ENCODE measurements around the gene MAD2L2.

The MAD2L2 gene

GRCh38 chr1:11657654-11658053, 23.3 kb downstream of the MAD2L2 start:
- Histone ChIP-seq H2AFZ (ENCODE audit: low read depth, low read length) (no peak overlapping the region), H3K9me3 (ENCODE audit: insufficient read depth, low read length) (no peaks in the 10 kb centered on the region), H3K79me2 (ENCODE audit: low read length) (no peaks in the 10 kb centered on the region), H3K36me3 (replicated peaks; ENCODE audit: low read depth, low read length) (peaks cover 7% of the 10 kb centered on the region), H3K4me2 (ENCODE audit: low read length) (no peak overlapping the region), H3K9ac (ENCODE audit: low read length) (no peak overlapping the region), H3K4me1 (ENCODE audit: low read length) (peaks cover 3% of the 10 kb centered on the region; the same call in 1 of the 2 replicates), H3K27me3 (ENCODE audit: low read depth, low read length) (no peaks in the 10 kb centered on the region), H4K20me1 (ENCODE audit: insufficient read depth, low read length) (no peaks in the 10 kb centered on the region), H3K27ac (ENCODE audit: low read length) (no peak overlapping the region), H3K4me3 (ENCODE audit: low read length) (no peak overlapping the region)
- TF ChIP-seq EZH2phosphoT487 (IDR thresholded peaks at IDR 0.05; ENCODE audit: low read depth) (no peak), CTCF (IDR thresholded peaks at IDR 0.05; ENCODE audit: low read depth, low read length) (no peak)

- peaks cover 10% of the 10 kb centered on the region for H3K4me1 ChIP-seq (ENCODE audit: low read length)
- H2AFZ ChIP-seq (ENCODE audit: low read depth, low read length): no peak overlapping the region
- peak overlapping the region; percentile 80 for H3K4me2 ChIP-seq (ENCODE audit: low read length)
- H3K4me3 ChIP-seq (ENCODE audit: low read length): peak overlapping the region; percentile 74
- H3K79me2 ChIP-seq (ENCODE audit: low read length): no peaks in the 10 kb centered on the region
- H3K27ac ChIP-seq (ENCODE audit: low read length): no peak overlapping the region
- H3K36me3 ChIP-seq (replicated peaks; ENCODE audit: low read depth, low read length): peaks cover 7% of the 10 kb centered on the region
- peak overlapping the region; percentile 63 for H3K9ac ChIP-seq (ENCODE audit: low read length)
- H3K27me3 ChIP-seq (ENCODE audit: low read depth, low read length): no peaks in the 10 kb centered on the region
- H3K9me3 ChIP-seq (ENCODE audit: insufficient read depth, low read length): no peaks in the 10 kb centered on the region
- TF ChIP-seq CTCF (IDR thresholded peaks at IDR 0.05; ENCODE audit: low read depth, low read length) (no peak), EZH2phosphoT487 (IDR thresholded peaks at IDR 0.05; ENCODE audit: low read depth) (no peak)
- H4K20me1 ChIP-seq (ENCODE audit: insufficient read depth, low read length): no peaks in the 10 kb centered on the region
Observed at GRCh38 chr1:11654939-11655808, 25.8 kb downstream of the MAD2L2 start.

- H3K4me1 ChIP-seq (ENCODE audit: low read length): peaks cover 10% of the 10 kb centered on the region
- H3K4me2 ChIP-seq (ENCODE audit: low read length): peak within 1 kb of the TSS; percentile 80
- TF ChIP-seq EZH2phosphoT487 (IDR thresholded peaks at IDR 0.05; ENCODE audit: low read depth) (no peak), CTCF (IDR thresholded peaks at IDR 0.05; ENCODE audit: low read depth, low read length) (no peak)
- H2AFZ ChIP-seq (ENCODE audit: low read depth, low read length): no peak within 1 kb of the TSS
- H3K27me3 ChIP-seq (ENCODE audit: low read depth, low read length): no peaks in the 10 kb centered on the region
- peak within 1 kb of the TSS; percentile 63 for H3K9ac ChIP-seq (ENCODE audit: low read length)
- no peaks in the 10 kb centered on the region for H3K79me2 ChIP-seq (ENCODE audit: low read length)
- H3K9me3 ChIP-seq (ENCODE audit: insufficient read depth, low read length): no peaks in the 10 kb centered on the region
- H3K36me3 ChIP-seq (replicated peaks; ENCODE audit: low read depth, low read length): peaks cover 7% of the 10 kb centered on the region
- H3K4me3 ChIP-seq (ENCODE audit: low read length): peak within 1 kb of the TSS; percentile 74
- no peaks in the 10 kb centered on the region for H4K20me1 ChIP-seq (ENCODE audit: insufficient read depth, low read length)
- H3K27ac ChIP-seq (ENCODE audit: low read length): no peak within 1 kb of the TSS
Observed at GRCh38 chr1:11654137-11654938, 26.6 kb downstream of the MAD2L2 start, which contains the start of the genes FBXO2 and FBXO44. Gene FBXO2, minus strand, starts transcription at chr1:11654429. Its CDS starts 89 bp downstream, at chr1:11654340. Gene FBXO44, plus strand, starts transcription at chr1:11654877. Its CDS starts 959 bp downstream, at chr1:11655836.

GRCh38 chr1:11653861-11654136, 27.1 kb downstream of the MAD2L2 start:
- H3K27ac ChIP-seq (ENCODE audit: low read length): no peak overlapping the region
- H3K79me2 ChIP-seq (ENCODE audit: low read length): no peaks in the 10 kb centered on the region
- peaks cover 10% of the 10 kb centered on the region for H3K4me1 ChIP-seq (ENCODE audit: low read length)
- TF ChIP-seq CTCF (IDR thresholded peaks at IDR 0.05; ENCODE audit: low read depth, low read length) (no peak), EZH2phosphoT487 (IDR thresholded peaks at IDR 0.05; ENCODE audit: low read depth) (no peak)
- no peaks in the 10 kb centered on the region for H4K20me1 ChIP-seq (ENCODE audit: insufficient read depth, low read length)
- no peaks in the 10 kb centered on the region for H3K9me3 ChIP-seq (ENCODE audit: insufficient read depth, low read length)
- H3K27me3 ChIP-seq (ENCODE audit: low read depth, low read length): no peaks in the 10 kb centered on the region
- peaks cover 7% of the 10 kb centered on the region for H3K36me3 ChIP-seq (replicated peaks; ENCODE audit: low read depth, low read length)
- H3K9ac ChIP-seq (ENCODE audit: low read length): no peak overlapping the region
- H2AFZ ChIP-seq (ENCODE audit: low read depth, low read length): no peak overlapping the region
- H3K4me3 ChIP-seq (ENCODE audit: low read length): peak overlapping the region; percentile 74
- H3K4me2 ChIP-seq (ENCODE audit: low read length): peak overlapping the region; percentile 58

All from OCI-LY3 (cell line).